ENCODE data around the gene RALB.
A peak's percentile ranks its signal among the peaks of the same experiment; 100 is the strongest.

RALB gene

DNA sequence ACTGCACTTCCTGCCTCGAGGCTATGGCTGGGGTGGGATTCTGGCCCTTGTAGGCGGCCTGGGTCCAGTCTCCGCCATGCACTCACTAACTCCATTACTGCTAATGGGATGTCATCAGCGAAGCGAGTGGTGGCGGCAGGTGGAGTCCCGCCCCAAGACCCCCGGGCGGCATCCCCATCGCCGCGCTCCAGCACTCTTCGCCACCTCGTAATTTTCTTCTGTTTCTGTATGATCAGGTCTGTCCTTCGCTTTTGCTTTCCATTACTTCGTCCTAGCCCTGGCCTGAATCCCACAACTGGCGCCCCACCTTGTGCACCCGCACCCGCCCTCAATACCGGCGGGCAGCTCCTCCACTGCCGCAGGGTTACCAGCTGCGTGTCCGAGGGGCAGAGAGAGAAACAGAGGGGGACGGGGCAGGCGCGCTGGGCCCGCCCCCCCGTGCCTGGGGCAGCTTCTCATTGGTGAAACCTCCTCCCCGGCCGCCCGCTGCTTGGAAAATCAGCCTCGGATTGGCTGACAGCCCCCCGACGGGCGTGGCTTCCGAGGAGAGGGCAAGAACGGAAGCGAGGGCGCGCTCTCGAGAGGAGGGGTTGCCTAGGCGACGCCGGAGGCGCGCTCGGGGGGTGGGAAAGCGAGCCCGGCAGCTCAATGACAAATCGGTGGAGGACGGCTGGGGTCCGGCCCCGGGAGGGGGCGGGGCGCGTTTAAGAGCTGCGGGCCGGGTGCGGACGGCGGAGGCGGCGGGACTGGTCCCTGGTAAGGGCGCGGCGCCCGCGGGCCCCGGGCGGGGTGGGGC lies at the start of gene RALB:
RALB (plus strand) TSS at position 628 of the 796 bp plus-strand sequence. CDS start 25,813 bp downstream, outside the sequence.
- no peak for TF ChIP-seq JUND (IDR thresholded peaks at IDR 0.05; ENCODE audit: low read depth)
- in situ Hi-C loops (cut with HindIII; ENCODE audit: low pct_unique_long_range_greater_than_20kb, low sequenced_read_pairs), result no loop called here
- DNase-seq (ENCODE audit: low read depth in 1 of 2, low spot score in 1 of 2), result peak; percentile 95 to 97

DNA sequence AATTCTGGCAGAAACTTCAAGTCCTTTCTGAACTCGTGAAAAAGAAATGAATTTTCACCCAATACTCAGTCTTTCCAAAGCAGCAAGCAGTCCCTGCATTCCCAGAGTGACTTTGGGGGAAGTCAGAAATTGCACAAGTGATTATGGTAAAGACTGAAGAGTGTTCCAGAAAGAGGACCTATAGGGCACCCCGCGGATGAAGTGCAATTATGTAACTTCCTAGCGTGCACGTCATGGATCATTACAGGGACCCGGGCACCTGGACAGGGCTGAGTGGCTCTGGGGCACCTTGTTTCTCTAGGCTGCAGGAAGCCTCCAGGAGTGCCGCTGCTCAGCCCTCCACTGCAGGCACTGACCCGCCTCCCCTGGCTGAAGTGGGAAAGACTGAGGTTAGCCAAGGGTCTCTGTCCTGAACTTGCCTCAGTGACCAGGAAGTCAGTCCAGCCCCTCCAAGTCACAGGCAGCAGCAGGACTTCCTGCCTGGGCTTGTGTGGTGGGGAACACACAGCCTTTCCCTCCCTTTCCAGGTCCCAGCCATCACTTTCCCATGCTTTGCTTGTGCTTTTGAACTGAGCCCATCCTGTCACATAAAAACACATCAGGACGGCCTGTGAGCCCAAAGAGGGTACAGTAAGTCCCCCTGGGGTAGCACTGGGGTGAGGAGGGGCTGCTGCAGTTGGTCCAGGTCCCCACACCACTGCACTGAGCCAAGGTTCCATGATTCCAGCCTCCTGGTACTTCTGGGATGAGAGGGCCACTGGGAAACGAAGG lies 49.2 kb upstream of the RALB start:
- no peak for TF ChIP-seq JUND (IDR thresholded peaks at IDR 0.05; ENCODE audit: low read depth)
- in situ Hi-C loops (cut with HindIII; ENCODE audit: low pct_unique_long_range_greater_than_20kb, low sequenced_read_pairs), result no loop called here
- no peak for DNase-seq (ENCODE audit: low read depth in 1 of 2, low spot score in 1 of 2)

DNA sequence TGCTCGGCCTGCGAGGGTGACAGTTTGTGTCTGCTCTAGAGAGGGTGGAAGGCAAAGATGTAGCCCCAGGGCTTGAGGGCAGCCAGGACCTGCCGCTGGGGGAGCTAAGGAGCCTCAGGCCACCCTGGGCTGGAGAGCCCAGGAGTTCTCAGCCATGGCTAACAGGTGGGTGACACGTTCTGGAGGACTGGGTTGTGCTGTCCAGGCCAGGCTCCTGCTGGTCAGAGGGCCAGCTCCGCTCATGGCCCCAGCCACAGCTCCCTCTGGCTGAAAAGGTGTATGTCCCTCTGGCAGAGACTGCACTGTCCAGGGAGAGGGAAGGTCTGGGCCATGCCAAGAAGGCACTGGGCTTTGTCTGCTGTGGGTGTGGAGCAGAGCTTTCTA lies 48.6 kb upstream of the RALB start:
- DNase-seq (ENCODE audit: low read depth in 1 of 2, low spot score in 1 of 2), result no peak
- in situ Hi-C loops (cut with HindIII; ENCODE audit: low pct_unique_long_range_greater_than_20kb, low sequenced_read_pairs), result no loop called here
- no peak for TF ChIP-seq JUND (IDR thresholded peaks at IDR 0.05; ENCODE audit: low read depth)

- TF ChIP-seq JUND (IDR thresholded peaks at IDR 0.05; ENCODE audit: low read depth), result no peak
- no peak for DNase-seq (ENCODE audit: low read depth in 1 of 2, low spot score in 1 of 2)
- in situ Hi-C loops (cut with HindIII; ENCODE audit: low pct_unique_long_range_greater_than_20kb, low sequenced_read_pairs), result no loop called here
Observed at GRCh38 chr2:120204417-120204816, 48.2 kb upstream of the RALB start.

- DNase-seq (ENCODE audit: low read depth in 1 of 2, low spot score in 1 of 2), result no peak
- no peak for TF ChIP-seq JUND (IDR thresholded peaks at IDR 0.05; ENCODE audit: low read depth)
- in situ Hi-C loops (cut with HindIII; ENCODE audit: low pct_unique_long_range_greater_than_20kb, low sequenced_read_pairs), result no loop called here
Observed at GRCh38 chr2:120204945-120205670, 47.5 kb upstream of the RALB start.

- in situ Hi-C loops (cut with HindIII; ENCODE audit: low pct_unique_long_range_greater_than_20kb, low sequenced_read_pairs), result no loop called here
- no peak for TF ChIP-seq JUND (IDR thresholded peaks at IDR 0.05; ENCODE audit: low read depth)
- DNase-seq (ENCODE audit: low read depth in 1 of 2, low spot score in 1 of 2), result no peak
Observed at GRCh38 chr2:120206022-120206581, 46.5 kb upstream of the RALB start.

DNA sequence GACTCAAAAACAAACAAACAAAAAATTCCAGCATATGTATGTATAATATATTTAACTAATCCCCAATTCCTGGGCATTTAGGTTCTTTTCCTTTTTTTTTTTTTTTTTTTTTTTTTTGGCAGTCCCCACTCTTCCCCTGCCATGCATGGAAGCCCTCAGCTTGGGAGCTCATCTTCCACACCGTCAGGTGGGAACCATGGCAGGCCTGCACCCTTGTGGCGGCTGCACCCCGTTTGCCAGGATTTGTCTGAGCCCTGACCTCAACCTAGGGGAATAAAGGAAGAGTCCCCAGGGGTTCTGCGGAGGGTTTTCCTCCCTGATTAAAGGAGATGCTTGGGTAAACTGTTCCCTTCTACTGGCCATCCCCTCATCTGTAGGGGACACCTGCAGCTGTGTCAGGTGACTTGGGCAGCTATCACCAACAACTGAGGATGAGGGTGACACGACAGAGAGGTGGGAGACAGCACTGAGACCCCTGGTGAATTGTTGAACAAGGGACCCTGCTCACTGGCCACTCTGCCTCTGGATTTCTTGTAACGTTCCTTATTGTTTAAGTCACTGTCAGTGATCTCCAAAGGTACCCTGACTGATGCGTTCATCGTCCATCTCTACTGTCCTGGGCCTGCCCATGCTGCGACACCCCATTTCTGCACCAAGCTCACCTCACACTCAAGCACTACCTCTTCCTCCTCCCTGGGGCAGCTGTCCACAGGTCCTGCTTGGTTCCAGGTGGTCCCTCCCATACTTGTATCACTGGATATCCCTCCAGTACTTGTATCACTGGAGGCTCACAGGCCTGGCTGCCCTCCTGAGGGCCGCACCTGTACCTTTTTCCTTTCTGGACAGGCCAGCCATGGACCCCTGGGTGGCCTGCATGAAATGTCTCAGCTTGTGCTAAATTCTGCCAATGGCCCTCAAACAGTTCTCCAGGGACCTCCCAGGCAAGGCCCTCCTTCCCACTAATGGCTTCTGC lies 44.0 kb upstream of the RALB start:
- in situ Hi-C loops (cut with HindIII; ENCODE audit: low pct_unique_long_range_greater_than_20kb, low sequenced_read_pairs), result no loop called here
- no peak for TF ChIP-seq JUND (IDR thresholded peaks at IDR 0.05; ENCODE audit: low read depth)
- no peak for DNase-seq (ENCODE audit: low read depth in 1 of 2, low spot score in 1 of 2)

DNA sequence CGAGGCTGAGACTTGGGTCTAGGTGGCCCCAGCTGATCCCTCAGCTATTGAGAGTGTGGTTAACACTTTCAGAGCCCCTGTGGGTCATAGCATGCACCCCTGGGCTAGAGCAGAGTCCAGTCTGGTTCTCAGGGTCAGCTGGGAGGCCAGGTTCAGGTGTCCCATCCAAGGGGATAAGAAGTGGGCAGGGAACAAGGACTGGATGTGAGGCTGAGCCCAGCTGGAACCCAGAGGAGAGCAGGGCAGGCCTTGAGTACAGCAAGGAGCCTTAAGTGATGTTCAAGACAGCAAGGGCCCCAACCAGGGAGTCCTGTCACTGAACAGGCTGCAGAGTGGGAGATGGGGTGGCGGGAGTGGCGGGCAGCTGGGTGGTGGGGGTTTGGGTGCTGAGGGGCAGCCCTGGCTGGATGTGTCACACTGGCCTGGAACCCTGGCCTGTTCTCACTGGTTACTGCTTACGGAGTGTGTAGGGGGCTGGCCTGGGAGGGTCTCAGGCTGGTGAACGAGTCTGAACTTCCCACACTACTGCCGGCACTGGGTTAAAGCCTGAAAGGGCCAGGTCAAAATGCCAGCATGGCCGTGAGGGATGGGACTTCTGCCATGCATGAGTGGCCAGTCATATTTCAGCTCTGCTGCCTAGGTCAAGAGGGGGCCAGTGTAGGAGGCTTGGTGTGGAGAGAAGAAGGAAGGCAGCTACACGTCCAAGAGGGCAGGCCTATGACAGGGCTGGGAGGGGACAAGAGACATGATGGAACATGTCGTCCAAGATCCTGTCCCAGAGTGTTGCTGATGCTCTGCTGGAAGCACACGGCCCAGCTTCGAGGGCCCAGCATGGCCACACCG lies 43.0 kb upstream of the RALB start:
- TF ChIP-seq JUND (IDR thresholded peaks at IDR 0.05; ENCODE audit: low read depth), result no peak
- DNase-seq (ENCODE audit: low read depth in 1 of 2, low spot score in 1 of 2), result no peak
- in situ Hi-C loops (cut with HindIII; ENCODE audit: low pct_unique_long_range_greater_than_20kb, low sequenced_read_pairs), result no loop called here

DNA sequence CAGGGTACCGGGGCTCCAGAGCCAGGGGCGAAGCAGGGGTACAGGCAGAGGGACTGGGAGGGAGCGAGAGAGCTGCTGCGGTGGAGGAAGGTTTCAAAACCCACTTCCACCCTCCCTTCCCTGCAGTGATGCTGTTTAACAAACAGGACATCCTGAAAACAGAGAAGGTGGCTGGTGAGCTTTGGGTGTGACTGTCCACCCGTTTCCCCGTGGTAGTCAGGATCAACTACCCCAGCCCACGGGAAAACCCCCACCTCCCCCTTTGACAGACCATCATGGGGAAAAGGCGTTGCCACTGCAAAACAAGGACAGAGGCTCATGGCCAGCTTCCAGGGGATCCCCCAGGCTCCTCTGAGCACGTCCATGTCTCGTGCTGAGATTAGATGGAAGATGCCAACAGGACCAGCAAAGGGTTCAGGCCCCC lies 42.4 kb upstream of the RALB start:
- no peak for TF ChIP-seq JUND (IDR thresholded peaks at IDR 0.05; ENCODE audit: low read depth)

GRCh38 chr2:120218181-120218580 lies 34.5 kb upstream of the RALB start:
- in situ Hi-C loops (cut with HindIII; ENCODE audit: low pct_unique_long_range_greater_than_20kb, low sequenced_read_pairs), result no loop called here
- no peak for TF ChIP-seq JUND (IDR thresholded peaks at IDR 0.05; ENCODE audit: low read depth)
- no peak for DNase-seq (ENCODE audit: low read depth in 1 of 2, low spot score in 1 of 2)

More for the DNA sequence above, 42.4 kb upstream of the RALB start:
- in situ Hi-C loops (cut with HindIII; ENCODE audit: low pct_unique_long_range_greater_than_20kb, low sequenced_read_pairs), result no loop called here
- DNase-seq (ENCODE audit: low read depth in 1 of 2, low spot score in 1 of 2), result no peak

DNA sequence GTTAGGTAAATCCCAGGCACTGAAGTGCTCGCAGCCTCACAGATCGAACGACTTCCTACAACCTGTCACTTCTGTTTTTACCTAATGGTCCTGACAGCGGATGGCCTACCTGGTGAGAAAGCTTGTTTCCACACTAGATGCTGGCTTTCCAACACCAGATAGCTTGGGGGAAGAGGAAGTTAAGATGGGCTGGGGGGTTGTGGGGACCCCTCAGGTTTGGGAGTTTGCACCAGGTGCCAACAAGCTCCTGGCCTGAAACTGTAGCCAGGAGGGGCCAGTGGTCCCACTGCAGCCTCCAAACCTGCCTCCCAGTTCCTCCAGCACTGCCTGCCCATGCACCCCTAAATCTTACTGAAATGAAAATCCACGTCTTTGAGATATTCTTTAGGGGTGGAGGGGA lies 33.4 kb upstream of the RALB start:
- in situ Hi-C loops (cut with HindIII; ENCODE audit: low pct_unique_long_range_greater_than_20kb, low sequenced_read_pairs), result no loop called here
- no peak for DNase-seq (ENCODE audit: low read depth in 1 of 2, low spot score in 1 of 2)
- no peak for TF ChIP-seq JUND (IDR thresholded peaks at IDR 0.05; ENCODE audit: low read depth)

All from T47D (cell line).